Urinary bladder (tissue), 4 donors: Measurements from ENCODE around the gene PTP4A1. TPM values are rescaled to one million over a fixed set of nuclear protein-coding genes. Genes with fewer than 3 reads are reported as not detected.
A peak's percentile ranks its signal among the peaks of the same experiment; 100 is the strongest.

Experiments
- DNase-seq: peaks from one replicate; pipeline ENCODE4 v3.0.0-alpha.2; 2015; ENCODE audit errors: extremely low spot score
- H3K27ac ChIP-seq: one replicate; pipeline ENCODE4 v1.5.1; 2013; ENCODE audit warnings: low read depth, mild to moderate bottlenecking, moderate library complexity
- H3K36me3 ChIP-seq: one replicate; pipeline ENCODE4 v1.6.1; 2013; ENCODE audit warnings: mild to moderate bottlenecking, moderate library complexity; ENCODE audit not compliant: insufficient read depth
- H3K4me1 ChIP-seq: one replicate; pipeline ENCODE4 v1.6.1; 2013; ENCODE audit warnings: mild to moderate bottlenecking, moderate library complexity; ENCODE audit not compliant: insufficient read depth
- H3K4me3 ChIP-seq: one replicate; pipeline ENCODE4 v1.5.1; 2013; ENCODE audit warnings: low read depth, low read length
- whole genome bisulfite sequencing: extraction: QIAGEN DNeasy Blood & Tissue Kit; methylation state at CpG from one replicate; pipeline ENCODE4 v1.1.7; 2013; 5-methylcytosine and 5-hydroxymethylcytosine counted together
- polyA plus RNA-seq: library from polyadenylated mRNA; stranded (reverse); fragments of 200-250 nt; gene quantifications from one replicate; pipeline ENCODE4 v1.2.3, GENCODE V29; 2013
- total RNA-seq: library from RNA; depleted of rRNA; stranded (reverse); fragments of >200 nt; gene quantifications from one replicate; pipeline ENCODE4 v1.2.3, GENCODE V29; 2014
- donor health status: healthy with polysubstance abuse.
- donor health status: healthy.

Gene PTP4A1
- total and polyA plus RNA-seq, 2 donors: 19.1 to 63.4 TPM

DNA sequence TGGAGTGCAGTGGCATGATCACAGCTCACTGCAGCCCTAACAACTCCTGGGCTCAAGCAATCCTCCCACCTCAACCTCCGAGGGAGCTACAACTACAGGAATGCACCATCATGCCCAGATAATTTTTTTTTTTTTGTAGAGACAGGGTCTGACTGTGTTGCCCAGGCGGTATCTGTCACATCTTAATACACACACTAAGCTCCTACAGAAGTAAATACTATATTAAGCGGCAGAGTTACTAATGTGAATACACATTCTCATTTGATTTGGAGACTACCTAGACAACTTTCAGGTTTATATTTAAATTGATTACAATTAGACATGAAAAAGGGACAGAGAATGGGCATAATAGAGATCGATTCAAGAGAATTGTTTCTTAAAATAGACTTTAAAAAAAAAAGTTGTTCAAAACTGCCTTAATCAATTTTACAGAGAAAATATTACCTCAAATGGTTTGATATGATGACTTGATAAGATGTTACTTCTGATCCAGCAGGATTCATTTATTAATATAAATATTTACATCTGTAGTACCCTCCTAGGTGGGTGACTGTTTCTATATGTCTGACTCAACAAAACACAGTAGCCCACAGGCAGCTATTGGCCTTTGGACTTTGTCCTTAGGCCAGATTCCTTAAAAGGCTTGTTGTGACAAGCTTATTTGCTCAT is 7.1 kb upstream of the PTP4A1 start:
- no peak overlapping the region for H3K4me3 ChIP-seq
- 82% methylated on average over 4 of the region's 4 CpGs for WGBS
- no peaks in the 10 kb centered on the region for H3K4me1 ChIP-seq
- DNase-seq: no peak
- no peaks in the 10 kb centered on the region for H3K36me3 ChIP-seq
- H3K27ac ChIP-seq: no peak overlapping the region

DNA sequence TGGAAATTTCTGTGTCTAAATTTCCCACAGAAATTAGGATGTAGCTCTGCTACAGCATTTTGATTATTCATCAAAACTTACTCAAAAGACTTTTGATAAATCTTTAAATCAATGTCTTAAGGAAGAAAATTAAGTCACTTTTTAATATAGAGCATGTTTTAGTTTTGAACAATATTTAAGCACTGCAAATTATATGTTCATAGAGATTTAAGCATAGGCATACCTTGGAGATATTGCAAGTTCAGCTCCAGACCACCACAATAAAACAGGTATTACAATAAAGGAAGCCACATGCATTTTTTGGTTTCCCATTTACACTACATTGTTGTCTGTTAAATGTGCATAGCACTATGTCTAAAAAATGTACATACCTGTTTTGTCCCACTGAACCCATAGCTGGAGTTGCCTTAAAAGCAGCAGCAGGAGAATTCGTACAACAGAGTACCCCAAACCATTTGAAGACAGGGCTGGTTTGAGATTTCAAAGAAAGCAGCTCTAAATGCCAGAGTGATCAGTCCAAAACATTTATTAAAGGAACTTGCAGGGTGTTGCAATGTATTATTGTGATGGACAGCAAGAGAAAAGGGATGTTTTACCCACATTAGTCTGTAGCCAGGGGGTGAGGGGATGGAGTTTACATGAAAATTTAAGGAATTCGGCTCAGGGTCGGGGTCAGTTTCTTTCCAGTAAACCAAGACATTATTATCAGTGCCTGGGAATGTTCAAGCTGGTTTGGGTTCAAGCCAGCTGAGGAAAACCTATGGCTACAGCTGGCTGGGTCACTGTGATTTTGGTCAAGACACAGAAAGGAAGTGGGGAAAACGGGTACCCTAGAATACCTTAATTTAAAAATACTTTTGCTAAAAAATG is 6.3 kb upstream of the PTP4A1 start:
- H3K27ac ChIP-seq: no peak overlapping the region
- no peaks in the 10 kb centered on the region for H3K36me3 ChIP-seq
- WGBS: 30% methylated on average over 4 of the region's 4 CpGs
- no peak overlapping the region for H3K4me3 ChIP-seq
- no peaks in the 10 kb centered on the region for H3K4me1 ChIP-seq
- no peak for DNase-seq

DNA sequence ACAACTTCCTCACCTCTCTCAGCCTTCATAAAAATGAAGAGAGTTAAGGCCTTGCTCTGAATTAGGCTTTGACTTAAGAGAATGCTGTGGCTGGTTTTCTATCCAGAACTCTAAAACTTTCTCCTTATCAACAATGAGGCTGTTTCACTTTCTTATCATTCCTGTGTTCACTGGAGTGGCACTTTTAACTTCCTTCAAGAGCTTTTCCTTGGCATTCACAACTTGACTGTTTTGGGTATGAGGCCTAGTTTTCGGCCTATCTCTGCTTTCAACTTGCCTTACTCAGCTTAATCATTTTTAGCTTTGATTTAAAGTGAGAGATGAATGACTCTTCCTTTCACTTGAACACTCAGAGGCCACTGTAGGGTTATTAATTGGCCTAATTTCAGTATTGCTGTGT is 4.3 kb upstream of the PTP4A1 start:
- Histone ChIP-seq H3K4me1 (peaks cover 1% of the 10 kb centered on the region), H3K36me3 (no peaks in the 10 kb centered on the region), H3K27ac (no peak overlapping the region), H3K4me3 (no peak overlapping the region)
- WGBS: 93% methylated on average over 1 of the region's 1 CpG
- DNase-seq: no peak

DNA sequence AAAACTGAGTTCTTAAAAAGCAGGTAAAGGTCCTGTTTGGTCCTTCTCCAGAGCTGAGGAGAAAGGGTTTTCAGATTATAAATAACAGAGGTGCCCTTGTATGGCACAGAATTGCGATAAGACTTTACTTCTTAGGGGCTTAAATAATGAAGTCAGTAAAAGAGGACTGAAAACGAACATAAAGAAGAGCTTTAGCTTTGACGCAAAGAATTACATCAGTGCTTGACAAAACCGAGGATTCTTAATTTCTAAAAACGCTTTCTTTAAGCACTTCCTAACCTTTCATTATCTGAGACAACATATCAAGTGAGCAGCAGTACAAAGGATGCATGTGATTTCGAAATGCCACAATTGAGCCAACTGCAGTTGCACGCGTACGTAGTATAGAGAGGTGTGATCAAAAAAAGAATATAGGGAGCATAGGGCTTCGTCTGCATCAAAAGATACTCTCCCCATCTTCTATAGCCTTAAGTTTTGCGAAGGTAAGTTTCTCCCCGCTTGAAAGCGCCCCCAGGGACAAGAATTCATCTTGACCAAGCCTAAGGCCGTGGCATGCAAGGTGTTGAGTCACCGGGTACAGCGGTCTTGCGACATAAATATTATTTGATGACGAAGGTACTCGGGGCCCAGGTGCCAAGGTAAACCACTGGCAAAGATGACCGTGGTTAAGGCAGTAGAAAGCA is 778 bp upstream of the PTP4A1 start:
- peak; percentile 10 for DNase-seq
- WGBS: 14% methylated on average over 20 of the region's 20 CpGs
- Histone ChIP-seq H3K4me3 (peak overlapping the region; percentile 96), H3K36me3 (no peaks in the 10 kb centered on the region), H3K27ac (peak overlapping the region; percentile 82), H3K4me1 (peaks cover 1% of the 10 kb centered on the region)

DNA sequence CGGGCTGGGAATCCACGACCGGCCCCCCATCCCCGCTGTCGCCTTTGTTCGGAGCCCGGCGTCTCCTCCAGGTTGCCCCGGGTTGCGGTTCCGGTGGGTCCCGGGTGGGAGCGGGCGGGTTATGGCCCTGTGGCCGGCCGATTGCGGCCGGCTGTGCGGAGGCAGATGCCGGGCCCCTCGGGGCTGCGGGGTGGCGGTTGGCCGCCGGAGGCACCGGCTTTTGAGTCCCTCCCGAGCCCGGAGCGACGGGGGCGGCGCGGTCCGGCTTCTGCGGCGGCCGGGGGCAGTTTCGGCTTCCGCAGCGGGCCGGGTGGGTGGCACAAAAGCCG is 431 bp downstream of the PTP4A1 start:
- peak overlapping the region; percentile 96 for H3K4me3 ChIP-seq
- under 1% methylated on average over 42 of the region's 42 CpGs for WGBS
- no peak for DNase-seq

DNA sequence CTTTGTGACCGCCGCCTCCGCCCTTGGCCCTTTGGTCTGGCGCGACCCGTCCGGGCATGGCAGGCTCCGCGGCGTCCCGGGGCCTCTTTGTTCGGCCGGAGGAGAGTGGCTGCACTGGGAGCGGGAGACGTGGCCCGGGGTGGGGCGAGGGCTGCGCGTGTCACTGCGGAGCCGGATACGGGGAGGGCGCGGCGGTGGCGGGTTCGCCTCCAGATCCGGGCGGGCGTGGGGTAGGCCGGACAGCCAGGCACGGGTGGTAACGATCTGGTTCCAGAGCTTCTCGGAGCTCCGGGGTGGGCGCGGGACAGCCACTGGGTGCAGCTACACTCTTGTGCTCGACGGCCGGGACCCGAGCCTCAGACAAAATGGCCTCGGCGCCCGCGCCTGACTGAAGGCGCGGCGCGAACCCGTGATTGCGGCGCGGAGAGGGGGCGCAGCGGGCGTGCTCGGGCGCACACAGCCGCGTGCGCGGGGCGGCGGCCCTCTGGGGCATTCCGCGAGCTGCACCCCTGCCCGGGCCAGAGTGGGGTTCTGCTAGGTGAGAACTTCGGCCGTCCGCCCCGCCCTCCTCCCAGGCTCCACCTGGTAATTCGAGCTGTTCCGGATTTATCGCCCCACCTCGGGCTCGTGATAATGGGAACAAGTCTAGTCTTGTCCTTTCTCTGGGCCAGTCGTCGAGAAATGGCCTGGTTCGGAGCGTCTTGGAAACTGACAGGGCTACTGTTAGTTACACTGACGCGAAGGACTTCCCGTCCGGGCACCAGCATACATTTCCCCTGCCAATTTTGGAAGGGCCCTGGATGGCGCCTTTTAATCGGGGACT is 1.0 kb downstream of the PTP4A1 start:
- H3K36me3 ChIP-seq: no peaks in the 10 kb centered on the region
- peaks cover 1% of the 10 kb centered on the region for H3K4me1 ChIP-seq
- peak; percentile 80 for DNase-seq
- H3K4me3 ChIP-seq: peak overlapping the region; percentile 96
- under 1% methylated on average over 86 of the region's 86 CpGs for WGBS
- peak overlapping the region; percentile 99 for H3K27ac ChIP-seq

More for the DNA sequence above, 431 bp downstream of the PTP4A1 start:
- Histone ChIP-seq H3K36me3 (no peaks in the 10 kb centered on the region), H3K4me1 (peaks cover 1% of the 10 kb centered on the region), H3K27ac (peak overlapping the region; percentile 99)

DNA sequence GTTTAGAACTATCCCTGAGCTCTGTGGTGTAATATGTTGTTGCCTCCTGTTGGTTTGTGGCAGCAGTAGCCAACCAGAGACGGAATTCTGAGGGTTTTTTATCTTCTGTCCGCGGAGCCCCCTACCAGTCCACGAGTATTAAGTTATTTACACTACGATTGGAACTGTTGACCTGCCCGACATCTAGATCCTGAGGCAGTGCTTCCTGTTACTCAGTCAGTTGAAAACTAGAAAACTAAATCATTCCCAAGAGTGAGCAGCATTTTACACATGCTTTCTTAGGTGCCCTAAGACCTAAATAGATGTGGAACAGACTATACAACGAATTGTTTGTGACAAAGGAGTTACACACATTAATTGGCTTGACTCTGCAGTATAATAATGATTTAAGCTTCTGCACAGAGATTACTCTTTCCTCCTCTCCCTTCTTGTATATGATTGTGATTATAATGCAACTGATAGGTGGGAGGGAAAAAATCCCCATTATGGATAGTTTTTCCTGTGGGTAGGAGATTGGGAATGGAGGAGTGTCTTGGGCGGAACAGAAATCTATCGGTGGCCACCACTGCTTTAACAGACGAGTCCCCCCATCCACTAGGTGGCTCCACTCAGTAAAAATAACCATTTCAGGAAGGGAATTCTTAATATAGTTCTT is 1.7 kb downstream of the PTP4A1 start:
- Histone ChIP-seq H3K4me3 (peak overlapping the region; percentile 96), H3K27ac (peak overlapping the region; percentile 99), H3K36me3 (no peaks in the 10 kb centered on the region), H3K4me1 (peaks cover 1% of the 10 kb centered on the region)
- DNase-seq: no peak
- 13% methylated on average over 10 of the region's 10 CpGs for WGBS

DNA sequence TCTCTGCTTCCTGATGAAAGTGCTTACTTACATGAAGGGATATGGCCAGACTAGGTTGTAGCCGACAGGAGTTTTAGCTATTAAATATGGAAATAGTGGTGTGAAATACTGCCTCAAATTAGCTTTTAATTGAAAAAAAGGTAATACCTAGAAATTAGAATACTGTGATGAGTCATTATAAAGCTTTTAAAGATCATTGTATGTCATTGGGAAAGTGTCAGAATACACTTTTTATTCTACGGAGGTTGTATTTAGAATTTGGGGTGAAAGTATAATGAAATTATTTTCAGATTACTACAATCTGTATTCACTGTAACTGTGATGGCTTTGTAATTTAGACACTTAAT is 2.2 kb downstream of the PTP4A1 start:
- WGBS: 79% methylated on average over 2 of the region's 2 CpGs

DNA sequence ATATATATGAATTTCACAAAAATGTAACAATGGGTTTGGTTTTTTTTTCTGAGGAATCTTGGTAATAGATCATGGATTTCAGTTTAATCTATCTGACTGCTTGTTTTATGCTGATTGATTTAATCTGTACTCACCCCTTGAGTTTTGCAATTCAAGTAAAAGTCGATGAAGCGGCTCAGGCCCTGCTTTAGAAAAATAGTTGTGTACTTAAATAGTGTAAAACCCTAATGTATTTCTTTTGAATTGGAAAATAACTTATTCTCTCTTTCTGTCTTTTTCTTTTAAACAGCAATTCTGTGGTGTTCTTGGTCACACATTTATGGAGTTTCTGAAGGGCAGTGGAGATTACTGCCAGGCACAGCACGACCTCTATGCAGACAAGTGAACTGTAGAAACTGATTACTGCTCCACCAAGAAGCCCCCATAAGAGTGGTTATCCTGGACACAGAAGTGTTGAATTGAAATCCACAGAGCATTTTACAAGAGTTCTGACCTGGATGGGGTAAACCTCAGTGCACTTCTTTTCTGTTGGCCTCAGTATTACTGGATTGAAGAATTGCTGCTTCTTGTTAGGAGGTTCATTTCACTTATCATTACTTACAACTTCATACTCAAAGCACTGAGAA is 4.0 kb downstream of the PTP4A1 start:
- no peak for DNase-seq
- H3K4me3 ChIP-seq: no peak overlapping the region
- no peaks in the 10 kb centered on the region for H3K36me3 ChIP-seq
- H3K4me1 ChIP-seq: peaks cover 1% of the 10 kb centered on the region
- H3K27ac ChIP-seq: no peak overlapping the region
- WGBS: 76% methylated on average over 3 of the region's 3 CpGs

More for the DNA sequence above, 2.2 kb downstream of the PTP4A1 start:
- H3K4me1 ChIP-seq: peaks cover 1% of the 10 kb centered on the region
- peak overlapping the region; percentile 23 for H3K27ac ChIP-seq
- H3K36me3 ChIP-seq: no peaks in the 10 kb centered on the region
- DNase-seq: no peak
- H3K4me3 ChIP-seq: no peak overlapping the region

DNA sequence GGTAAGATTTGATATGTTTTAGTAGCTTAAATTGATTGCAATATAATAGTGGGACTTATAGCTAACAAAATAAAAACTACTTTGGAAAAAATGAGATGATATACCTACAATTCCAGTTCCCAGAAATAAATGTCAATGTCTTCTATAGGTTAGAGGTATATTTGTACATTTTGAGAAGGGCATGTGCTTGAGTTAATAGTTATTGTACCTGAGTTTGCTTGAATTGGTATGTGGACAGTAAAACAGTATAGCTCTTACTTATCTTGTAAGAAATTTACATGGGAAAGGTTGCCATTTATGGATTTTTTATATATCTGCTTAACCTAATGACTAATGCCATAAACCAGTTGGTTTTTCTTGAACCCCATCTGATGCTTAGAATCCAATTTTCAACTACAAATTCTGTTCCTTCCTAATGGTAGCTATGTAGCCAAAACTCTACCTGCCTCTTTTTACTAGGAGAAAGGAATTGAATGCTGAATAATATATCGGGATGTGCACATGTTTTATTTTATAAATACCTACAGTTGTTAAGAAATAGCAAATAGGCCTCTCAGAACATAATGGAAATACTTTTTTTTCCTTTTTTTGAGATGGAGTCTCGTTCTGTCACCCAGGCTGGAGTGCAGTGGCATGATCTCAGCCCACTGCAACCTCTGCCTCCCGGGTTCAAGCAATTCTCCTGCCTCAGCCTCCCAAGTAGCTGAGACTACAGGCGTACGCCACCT is 4.9 kb downstream of the PTP4A1 start:
- no peak for DNase-seq
- H3K4me1 ChIP-seq: no peaks in the 10 kb centered on the region
- 96% methylated on average over 5 of the region's 5 CpGs for WGBS
- H3K4me3 ChIP-seq: no peak overlapping the region
- H3K36me3 ChIP-seq: no peaks in the 10 kb centered on the region
- no peak overlapping the region for H3K27ac ChIP-seq

DNA sequence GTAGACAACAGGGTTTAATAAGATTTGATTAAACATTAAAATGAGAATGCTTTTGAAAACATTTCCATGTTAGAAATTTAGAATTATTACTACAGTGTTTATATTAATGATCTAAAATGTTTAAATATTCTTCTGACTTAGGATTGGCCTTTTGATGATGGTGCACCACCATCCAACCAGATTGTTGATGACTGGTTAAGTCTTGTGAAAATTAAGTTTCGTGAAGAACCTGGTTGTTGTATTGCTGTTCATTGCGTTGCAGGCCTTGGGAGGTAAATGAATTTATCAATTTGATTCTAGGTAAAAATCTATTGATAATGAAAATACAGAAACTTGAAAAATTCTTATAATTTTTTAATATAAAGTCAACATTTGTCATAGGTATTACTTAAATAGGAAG is 6.5 kb downstream of the PTP4A1 start:
- no peaks in the 10 kb centered on the region for H3K36me3 ChIP-seq
- no peak for DNase-seq
- no peak overlapping the region for H3K27ac ChIP-seq
- 99% methylated on average over 2 of the region's 2 CpGs for WGBS
- no peak overlapping the region for H3K4me3 ChIP-seq
- H3K4me1 ChIP-seq: no peaks in the 10 kb centered on the region
